Amniotic epithelial cell (primary cell): ENCODE results near the gene SLC34A1.
"Not testable (repeated sequence)": the region's sequence is repeated elsewhere in the genome, so short reads cannot be mapped to it uniquely, and the experiment has no call there.

Experiments
- DNase-seq: peaks from one replicate; pipeline ENCODE4 v3.0.0-alpha.2; 2010; ENCODE audit warnings: low read depth

SLC34A1 gene, protein sequence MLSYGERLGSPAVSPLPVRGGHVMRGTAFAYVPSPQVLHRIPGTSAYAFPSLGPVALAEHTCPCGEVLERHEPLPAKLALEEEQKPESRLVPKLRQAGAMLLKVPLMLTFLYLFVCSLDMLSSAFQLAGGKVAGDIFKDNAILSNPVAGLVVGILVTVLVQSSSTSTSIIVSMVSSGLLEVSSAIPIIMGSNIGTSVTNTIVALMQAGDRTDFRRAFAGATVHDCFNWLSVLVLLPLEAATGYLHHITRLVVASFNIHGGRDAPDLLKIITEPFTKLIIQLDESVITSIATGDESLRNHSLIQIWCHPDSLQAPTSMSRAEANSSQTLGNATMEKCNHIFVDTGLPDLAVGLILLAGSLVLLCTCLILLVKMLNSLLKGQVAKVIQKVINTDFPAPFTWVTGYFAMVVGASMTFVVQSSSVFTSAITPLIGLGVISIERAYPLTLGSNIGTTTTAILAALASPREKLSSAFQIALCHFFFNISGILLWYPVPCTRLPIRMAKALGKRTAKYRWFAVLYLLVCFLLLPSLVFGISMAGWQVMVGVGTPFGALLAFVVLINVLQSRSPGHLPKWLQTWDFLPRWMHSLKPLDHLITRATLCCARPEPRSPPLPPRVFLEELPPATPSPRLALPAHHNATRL

GRCh38 chr5:177384134-177384533, at the start of gene SLC34A1:
Gene SLC34A1 (plus strand): TSS chr5:177384434. CDS start chr5:177385742, 1,308 bp downstream.
- DNase-seq: no peak

GRCh38 chr5:177334781-177335700, 49.2 kb upstream of the SLC34A1 start:
- DNase-seq: no peak

DNA sequence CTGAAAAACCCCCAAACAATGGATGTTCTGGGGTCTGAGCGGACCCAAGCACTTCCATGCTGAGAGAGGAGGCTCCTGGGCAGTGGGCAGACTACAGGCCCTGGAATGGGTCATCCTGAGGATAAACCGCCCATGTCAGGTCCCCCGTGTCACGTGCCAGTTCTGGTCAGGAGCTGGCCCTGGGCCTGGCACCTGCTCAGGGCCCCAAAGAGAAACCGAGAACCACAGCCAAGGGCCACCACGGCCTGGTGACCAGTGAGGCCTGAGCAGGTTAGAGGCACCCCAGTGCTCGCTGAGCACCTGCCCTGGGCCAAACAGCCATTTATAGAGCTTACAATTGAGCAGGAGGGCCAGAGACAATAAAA, 48.6 kb upstream of the SLC34A1 start:
- DNase-seq: no peak

DNA sequence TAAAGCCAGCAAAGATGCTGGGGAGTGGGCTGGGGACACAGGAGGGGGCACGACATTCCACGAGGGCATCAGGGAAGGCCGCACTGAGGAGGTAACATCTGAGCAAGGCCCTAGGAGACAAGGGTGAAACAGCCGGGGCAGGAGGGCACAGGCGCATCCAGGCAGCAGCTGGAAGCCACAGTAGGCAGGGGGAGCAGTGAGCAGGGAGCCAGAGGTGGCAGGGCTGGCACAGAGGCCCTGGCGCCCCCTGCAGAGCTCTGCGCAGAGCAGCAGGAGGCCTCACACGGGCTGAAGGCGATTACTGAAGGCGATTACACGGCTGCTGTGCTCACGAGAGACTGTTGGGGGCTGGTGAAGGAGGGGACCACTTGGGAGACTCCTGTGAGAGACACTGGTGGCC, 48.1 kb upstream of the SLC34A1 start:
- DNase-seq: no peak

DNA sequence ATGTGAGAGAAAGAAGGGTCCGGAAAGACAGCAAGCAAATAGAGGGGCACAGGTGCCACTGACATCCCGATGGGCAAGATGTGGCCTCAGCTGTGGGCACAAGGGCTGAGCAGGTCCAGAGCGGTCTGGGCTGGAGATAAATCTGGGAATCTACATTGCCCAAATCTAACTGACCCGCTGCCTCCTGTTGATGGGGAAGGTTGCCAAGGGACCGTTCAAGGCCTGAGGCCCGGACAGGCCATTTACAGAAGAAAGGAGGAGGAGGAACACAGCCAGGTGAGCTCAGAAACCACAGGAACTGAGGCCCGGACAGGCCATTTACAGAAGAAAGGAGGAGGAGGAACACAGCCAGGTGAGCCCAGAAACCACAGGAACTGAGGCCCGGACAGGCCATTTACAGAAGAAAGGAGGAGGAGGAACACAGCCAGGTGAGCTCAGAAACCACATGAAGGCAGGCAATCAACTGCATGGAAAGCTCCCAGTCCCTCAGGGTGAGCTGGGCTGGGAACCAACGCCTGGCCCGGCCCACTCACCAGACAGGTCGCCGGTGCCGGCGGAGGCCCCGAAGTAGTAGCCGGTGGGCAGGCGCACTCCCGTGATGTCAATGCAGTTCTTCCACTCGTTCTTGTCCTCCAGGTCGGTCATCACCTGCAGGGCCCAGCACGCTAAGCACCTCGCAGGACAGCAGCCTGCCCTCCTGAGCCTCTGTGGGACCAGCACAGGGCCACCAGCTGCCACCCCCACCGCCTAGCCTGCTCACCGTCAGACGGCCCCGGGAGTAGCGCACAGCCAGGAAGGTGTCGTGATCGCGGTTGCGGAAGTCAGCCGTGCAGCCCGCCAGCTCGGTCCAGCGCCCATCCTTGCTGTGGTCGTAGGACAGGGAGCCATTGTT, 47.4 kb upstream of the SLC34A1 start:
- DNase-seq: no peak

GRCh38 chr5:177338251-177339106, 45.8 kb upstream of the SLC34A1 start:
- no peak for DNase-seq

- no peak for DNase-seq
These were observed 45.1 kb upstream of the SLC34A1 start for GRCh38 chr5:177339107-177339638.

DNA sequence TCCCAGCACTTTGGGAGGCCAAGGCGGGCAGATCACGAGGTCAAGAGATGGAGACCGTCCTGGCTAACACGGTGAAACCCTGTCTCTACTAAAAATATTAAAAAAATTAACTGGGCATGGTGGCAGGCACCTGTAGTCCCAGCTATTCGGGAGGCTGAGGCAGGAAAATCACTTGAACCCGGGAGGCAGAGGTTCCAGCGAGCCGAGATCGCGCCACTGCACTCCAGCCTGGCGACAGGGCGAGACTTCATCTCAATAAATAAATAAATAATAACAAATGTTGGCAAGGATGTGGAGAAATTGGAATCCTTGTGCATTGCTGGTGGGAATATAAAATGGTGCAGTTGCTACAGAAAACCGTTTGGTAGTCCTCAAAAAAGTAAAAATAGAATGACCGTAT, 41.2 kb upstream of the SLC34A1 start:
- DNase-seq: not testable (repeated sequence)

DNA sequence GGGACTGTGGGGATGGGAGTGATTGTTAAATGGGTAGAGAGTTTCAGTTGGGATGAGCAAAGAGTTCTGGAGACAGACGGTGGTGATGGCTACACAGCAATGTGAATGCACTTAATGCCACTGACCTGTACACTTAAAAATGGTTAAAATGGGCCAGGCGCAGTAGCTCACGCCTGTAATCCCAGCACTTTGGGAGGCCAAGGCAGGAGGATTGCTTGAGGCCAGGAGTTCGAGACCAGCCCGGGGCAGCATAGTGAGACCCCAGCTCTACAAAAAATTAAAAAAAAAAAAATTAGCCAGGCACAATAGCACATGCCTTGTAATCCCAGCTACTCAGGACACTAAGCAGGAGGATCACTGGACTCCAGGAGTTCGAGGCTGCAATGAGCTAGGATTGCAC, 40.5 kb upstream of the SLC34A1 start:
- DNase-seq: no peak

- DNase-seq: no peak
These were observed 39.3 kb upstream of the SLC34A1 start for GRCh38 chr5:177344891-177345290.

DNA sequence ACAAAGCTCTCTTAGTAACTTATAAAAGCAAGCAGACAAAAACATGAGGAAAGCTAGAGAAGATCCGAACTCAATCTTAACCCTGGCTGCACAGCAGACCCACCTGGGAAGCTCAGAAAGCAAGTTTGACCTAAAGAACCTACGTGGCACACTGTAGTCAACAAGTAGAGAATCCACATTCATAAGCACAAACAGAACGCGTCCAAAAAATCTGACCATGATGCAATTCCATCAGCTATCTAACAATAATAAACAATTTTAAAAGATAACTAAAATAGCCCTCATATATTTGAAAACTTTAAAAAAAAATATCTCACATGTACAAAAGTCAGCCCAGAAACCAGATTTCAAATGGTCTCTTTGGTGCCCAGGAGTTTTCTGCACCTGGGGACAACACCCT, 37.4 kb upstream of the SLC34A1 start:
- DNase-seq: peak; percentile 16

DNA sequence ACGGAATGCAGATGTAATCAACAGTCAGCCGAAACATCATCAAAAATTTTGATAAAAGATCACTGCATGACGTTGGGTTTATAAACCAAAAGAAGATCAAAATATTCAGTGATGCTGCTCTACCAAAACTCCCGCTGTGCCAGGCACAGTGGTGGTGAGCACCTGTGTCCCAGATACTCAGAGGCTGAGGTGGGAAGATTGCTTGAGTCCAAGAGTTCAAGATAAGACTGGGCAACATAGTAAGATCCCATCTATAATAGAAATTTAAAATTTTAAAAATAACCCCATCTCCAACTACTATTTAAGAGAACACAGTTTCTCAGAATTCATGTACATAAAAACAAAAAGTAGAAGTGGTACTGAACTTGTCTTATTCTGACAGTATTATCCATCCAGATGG, 36.5 kb upstream of the SLC34A1 start:
- DNase-seq: no peak

DNA sequence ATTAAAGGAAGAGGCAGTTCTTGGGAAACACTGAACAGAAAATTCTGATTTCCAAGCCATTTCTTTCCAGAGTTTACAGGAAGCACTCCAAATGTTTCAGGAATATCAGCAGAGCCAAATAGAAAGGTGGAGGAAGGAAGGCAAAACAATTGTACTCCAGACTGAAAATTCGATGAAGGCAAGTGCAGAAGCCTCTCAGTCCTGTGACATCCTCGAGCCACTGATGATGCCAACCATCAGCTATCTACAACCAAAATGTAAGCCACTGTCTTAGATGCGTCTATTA, 34.9 kb upstream of the SLC34A1 start:
- DNase-seq: no peak

DNA sequence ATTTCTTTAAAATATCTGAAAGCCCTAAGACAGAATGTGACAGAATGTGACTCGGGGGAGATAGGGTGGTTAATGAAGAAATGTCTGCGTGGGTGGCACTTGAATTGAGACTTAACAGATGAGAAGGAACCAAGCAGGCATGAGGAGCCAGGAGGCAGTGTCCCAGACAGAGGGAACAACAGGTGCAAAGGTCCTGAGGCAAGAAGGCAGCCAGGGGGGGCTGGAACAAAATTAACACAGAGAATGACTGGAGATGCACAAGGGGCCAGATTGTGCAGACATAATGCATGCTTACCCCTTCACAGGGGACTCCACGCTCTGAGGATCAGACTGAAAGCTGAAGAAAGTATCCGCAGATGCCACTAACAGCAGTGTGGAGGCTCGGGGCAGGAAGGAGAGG, 34.5 kb upstream of the SLC34A1 start:
- no peak for DNase-seq

GRCh38 chr5:177350776-177351391, 33.4 kb upstream of the SLC34A1 start:
- no peak for DNase-seq

- DNase-seq: peak; percentile 96
These were observed 32.6 kb upstream of the SLC34A1 start, which contains the start of gene LMAN2 for GRCh38 chr5:177351392-177352329. Gene LMAN2 (minus strand): TSS chr5:177351668. CDS start chr5:177351647, 21 bp downstream.

DNA sequence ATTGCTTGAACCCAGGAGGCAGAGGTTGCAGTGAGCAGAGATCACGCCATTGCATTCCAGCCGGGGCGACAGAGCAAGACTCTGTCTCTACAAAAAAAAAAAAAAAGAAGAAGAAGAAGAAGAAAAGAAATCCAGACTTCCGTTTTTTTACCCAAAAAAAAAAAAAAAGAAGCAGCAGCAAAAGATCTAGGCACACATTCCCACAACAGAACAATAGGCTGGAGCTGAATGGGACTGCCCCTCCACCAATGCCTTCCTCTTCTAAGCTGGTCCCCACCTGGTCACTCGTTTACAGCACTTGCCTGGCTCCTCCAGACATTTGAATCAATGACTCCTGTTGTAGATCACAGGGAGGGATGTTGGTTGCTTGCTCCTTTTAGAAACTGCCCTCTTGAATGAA, 31.1 kb upstream of the SLC34A1 start:
- DNase-seq: no peak

DNA sequence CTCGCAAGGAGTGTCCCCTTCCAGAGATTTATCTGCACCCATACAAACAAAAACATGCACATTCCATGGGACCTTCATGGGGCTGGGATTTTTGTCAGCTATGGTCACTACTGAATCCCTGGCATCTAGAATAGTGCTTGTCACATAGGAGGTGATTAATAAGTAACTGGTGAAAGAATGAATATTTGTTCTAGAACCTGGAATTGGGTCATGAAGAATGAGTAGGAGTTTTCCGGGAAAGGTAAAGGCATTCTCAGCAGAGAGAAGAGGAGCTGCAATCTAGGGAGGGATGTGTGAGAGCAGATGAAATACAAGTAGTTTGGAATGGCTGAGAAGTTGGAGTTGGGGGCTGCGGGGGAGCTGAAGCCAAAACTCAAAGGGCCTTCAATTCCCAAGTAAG, 30.0 kb upstream of the SLC34A1 start:
- no peak for DNase-seq

- no peak for DNase-seq
These were observed 29.5 kb upstream of the SLC34A1 start for GRCh38 chr5:177354711-177355110.
